Right atrium auricular region (tissue), 2 donors: Measurements from ENCODE around the gene FMN2. TPM values are rescaled to one million over a fixed set of nuclear protein-coding genes. Genes with fewer than 3 reads are reported as not detected.
"Not testable (repeated sequence)": the region's sequence is repeated elsewhere in the genome, so short reads cannot be mapped to it uniquely, and the experiment has no call there.

Experiments
- DNase-seq: peaks from one replicate; pipeline ENCODE4 v3.0.0-alpha.2; 2019; ENCODE audit warnings: low spot score
- H3K27ac ChIP-seq, 2 donors: fragments of 200-600 bp; sonication (generic); 1 replicate in 1 of 2; 2 replicates in 1 of 2; pipeline ENCODE4 v1.5.1; 2016 to 2019
- H3K27me3 ChIP-seq, 2 donors: fragments of 200-600 bp; sonication (generic); one replicate each; pipeline versions ENCODE4 v1.5.1 to v1.6.0; 2017 to 2019
- H3K36me3 ChIP-seq: fragments of 200-600 bp; sonication (generic); one replicate; pipeline ENCODE4 v1.5.1; 2016
- H3K4me1 ChIP-seq, 2 donors: fragments of 200-600 bp; sonication (generic); one replicate each; pipeline versions ENCODE4 v1.5.1 to v1.6.0; 2017 to 2019
- H3K4me3 ChIP-seq, 2 donors: fragments of 200-600 bp; sonication (generic); 1 replicate in 1 of 2; 2 replicates in 1 of 2; pipeline ENCODE4 v1.5.1; 2017 to 2019; ENCODE audit warnings: mild to moderate bottlenecking in 1 of 2, moderate library complexity in 1 of 2
- H3K9me3 ChIP-seq, 2 donors: fragments of 200-600 bp; sonication (generic); one replicate each; pipeline ENCODE4 v1.5.1; 2019
- CTCF ChIP-seq, 2 donors: fragments of 200-600 bp; sonication (generic); IDR thresholded peaks; one replicate each; pipeline ENCODE4 v1.5.1; 2019; ENCODE audit warnings: antibody characterized with exemption in 2 of 2
- total RNA-seq, 2 donors: library from RNA; depleted of rRNA; stranded (reverse); fragments of >200 nt; gene quantifications; one replicate each; pipeline ENCODE4 v1.1.0, GENCODE V29; 2016

The FMN2 gene
- total RNA-seq, 2 donors from 2014 or later, result 0.15 TPM; not detected in 1

GRCh38 chr1:240319998-240320397 is 228.3 kb downstream of the FMN2 start:
- no peak for DNase-seq
- Histone ChIP-seq H3K36me3 (no peaks in the 10 kb centered on the region), H3K27me3 (no peaks in the 10 kb centered on the region), H3K9me3 (no peaks in the 10 kb centered on the region), H3K4me3 (no peak overlapping the region), H3K27ac (no peak overlapping the region), H3K4me1 (no peaks in the 10 kb centered on the region)
- TF ChIP-seq CTCF (IDR thresholded peaks at IDR 0.05), result no peak

- Histone ChIP-seq H3K9me3 (no peaks in the 10 kb centered on the region), H3K4me3 (no peak overlapping the region), H3K36me3 (no peaks in the 10 kb centered on the region), H3K4me1 (no peaks in the 10 kb centered on the region), H3K27me3 (no peaks in the 10 kb centered on the region), H3K27ac (no peak overlapping the region)
- DNase-seq, result no peak
- no peak for TF ChIP-seq CTCF (IDR thresholded peaks at IDR 0.05)
Measured at GRCh38 chr1:240320659-240321058, 229.0 kb downstream of the FMN2 start.

GRCh38 chr1:240322943-240323342 is 231.3 kb downstream of the FMN2 start:
- Histone ChIP-seq H3K9me3 (no peaks in the 10 kb centered on the region), H3K27me3 (no peaks in the 10 kb centered on the region), H3K4me1 (no peaks in the 10 kb centered on the region), H3K36me3 (no peaks in the 10 kb centered on the region), H3K27ac (no peak overlapping the region), H3K4me3 (no peak overlapping the region)
- no peak for TF ChIP-seq CTCF (IDR thresholded peaks at IDR 0.05)
- no peak for DNase-seq

- not testable (repeated sequence) for H3K27me3 ChIP-seq, DNase-seq, H3K4me1 ChIP-seq, H3K36me3 ChIP-seq, H3K4me3 ChIP-seq, H3K27ac ChIP-seq, H3K9me3 ChIP-seq
Measured at GRCh38 chr1:240328382-240328781, 236.7 kb downstream of the FMN2 start.

- DNase-seq, result no peak
- no peak overlapping the region for H3K27ac ChIP-seq
- TF ChIP-seq CTCF (IDR thresholded peaks at IDR 0.05), result no peak
- H3K27me3 ChIP-seq, result no peaks in the 10 kb centered on the region
- no peaks in the 10 kb centered on the region for H3K4me1 ChIP-seq
- no peaks in the 10 kb centered on the region for H3K36me3 ChIP-seq
- no peak overlapping the region for H3K4me3 ChIP-seq
- no peaks in the 10 kb centered on the region for H3K9me3 ChIP-seq
Measured at GRCh38 chr1:240329443-240329842, 237.8 kb downstream of the FMN2 start.

GRCh38 chr1:240332672-240333071 is 241.0 kb downstream of the FMN2 start:
- Histone ChIP-seq H3K27ac (no peak overlapping the region), H3K4me3 (no peak overlapping the region), H3K36me3 (no peaks in the 10 kb centered on the region), H3K9me3 (no peaks in the 10 kb centered on the region), H3K4me1 (no peaks in the 10 kb centered on the region), H3K27me3 (no peaks in the 10 kb centered on the region)
- no peak for TF ChIP-seq CTCF (IDR thresholded peaks at IDR 0.05)
- no peak for DNase-seq
